ENCODE results near the gene CFAP298.
"Not testable (repeated sequence)": the region's sequence is repeated elsewhere in the genome, so short reads cannot be mapped to it uniquely, and the experiment has no call there.

CFAP298 gene

GRCh38 chr21:32612075-32612998 is at the start of gene CFAP298:
Gene CFAP298, minus strand, starts transcription at chr21:32612377. Its CDS starts 134 bp downstream, at chr21:32612243.
- DNase-seq, result peak; percentile 26

- DNase-seq, result not testable (repeated sequence)
Measured at GRCh38 chr21:32661026-32661782, 49.0 kb upstream of the CFAP298 start.

- no peak for DNase-seq
Measured at GRCh38 chr21:32658524-32658923, 46.3 kb upstream of the CFAP298 start.

GRCh38 chr21:32653326-32653901 is 41.2 kb upstream of the CFAP298 start:
- no peak for DNase-seq

DNA sequence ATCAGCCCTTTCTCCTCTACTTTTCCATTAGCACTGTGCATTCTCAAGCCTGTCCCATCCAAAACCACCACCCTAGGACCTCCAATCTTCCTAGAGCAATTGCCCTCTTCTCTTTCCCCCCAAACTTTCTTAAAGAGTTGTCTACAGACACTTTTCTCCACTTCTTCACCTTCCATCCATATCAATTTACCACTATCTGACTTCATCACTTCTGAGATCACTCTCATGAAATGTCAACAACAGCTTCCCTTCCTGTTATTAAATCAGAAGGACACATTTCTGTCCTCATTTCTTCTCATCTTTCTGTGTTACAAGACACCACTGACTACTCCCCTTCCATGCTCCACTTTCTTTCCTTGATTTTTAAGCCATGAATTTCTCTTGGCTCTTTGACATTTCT is 36.0 kb upstream of the CFAP298 start:
- DNase-seq, result no peak

GRCh38 chr21:32645261-32646182 is 33.3 kb upstream of the CFAP298 start:
- DNase-seq, result no peak

- DNase-seq, result no peak
Measured at GRCh38 chr21:32641710-32642698, 29.8 kb upstream of the CFAP298 start.

- DNase-seq, result no peak
Measured at GRCh38 chr21:32626621-32627196, 14.5 kb upstream of the CFAP298 start.

- DNase-seq, result not testable (repeated sequence)
Measured at GRCh38 chr21:32618218-32618617, 6.0 kb upstream of the CFAP298 start.

- no peak for DNase-seq
Measured at GRCh38 chr21:32613436-32614043, 1.4 kb upstream of the CFAP298 start.

- no peak for DNase-seq
Measured at GRCh38 chr21:32612999-32613337, 791 bp upstream of the CFAP298 start.

DNA sequence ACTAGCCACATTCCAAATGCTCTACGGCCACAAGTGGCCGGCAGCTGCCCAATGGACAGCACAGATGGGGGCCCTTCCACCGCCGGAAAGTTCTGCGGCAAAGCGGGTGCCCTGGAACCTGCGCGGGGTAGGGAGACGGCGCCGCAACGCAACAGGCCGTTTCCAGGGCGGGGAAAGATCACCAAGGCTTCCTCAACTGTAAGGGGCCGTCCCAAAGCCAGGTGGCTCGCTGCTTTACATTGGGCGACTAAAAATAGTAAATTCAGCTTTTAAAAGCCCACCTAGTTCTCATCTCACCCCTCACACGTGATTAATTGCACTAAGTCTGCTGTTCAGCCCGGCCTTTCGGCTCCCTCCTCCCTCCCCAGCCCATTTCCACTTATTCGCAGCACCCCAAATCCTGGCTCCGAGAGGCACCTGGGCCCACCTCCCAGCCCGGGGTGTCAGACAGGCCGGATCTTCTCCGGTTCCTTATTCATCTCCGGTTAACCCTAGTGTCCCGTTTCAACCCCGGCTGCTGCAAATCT is 643 bp downstream of the CFAP298 start:
- no peak for DNase-seq

GRCh38 chr21:32610940-32611339 is 1.2 kb downstream of the CFAP298 start:
- DNase-seq, result not testable (repeated sequence)

- no peak for DNase-seq
Measured at GRCh38 chr21:32608851-32609250, 3.3 kb downstream of the CFAP298 start.

- no peak for DNase-seq
Measured at GRCh38 chr21:32605469-32605868, 6.7 kb downstream of the CFAP298 start.

- DNase-seq, result peak; percentile 20
Measured at GRCh38 chr21:32604464-32604863, 7.7 kb downstream of the CFAP298 start.

DNA sequence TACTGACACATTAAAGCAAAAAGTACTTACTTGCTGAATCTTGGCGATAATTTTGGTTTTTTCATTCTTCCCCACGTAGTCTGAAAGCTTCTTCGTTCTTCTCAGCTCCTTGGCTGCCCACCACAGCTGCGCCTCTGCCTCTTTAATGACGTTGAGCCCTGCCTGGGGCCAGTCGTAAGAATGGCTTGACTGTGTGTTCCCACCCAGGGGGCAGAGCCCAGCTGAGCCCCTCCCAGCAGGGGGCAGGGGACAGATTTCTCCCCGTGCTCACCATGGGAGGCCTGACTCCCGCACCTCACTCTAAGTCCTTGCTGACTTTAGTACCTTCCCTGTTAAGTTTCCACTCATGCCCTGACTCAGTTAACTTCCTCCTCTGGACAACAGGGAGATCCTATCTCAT is 9.0 kb downstream of the CFAP298 start:
- no peak for DNase-seq

GRCh38 chr21:32602099-32602498 is 10.1 kb downstream of the CFAP298 start:
- DNase-seq, result no peak

GRCh38 chr21:32599526-32599925 is 12.7 kb downstream of the CFAP298 start:
- no peak for DNase-seq

- no peak for DNase-seq
Measured at GRCh38 chr21:32599091-32599490, 13.1 kb downstream of the CFAP298 start.
